ENCODE data around the gene KCNQ2. TPM values are rescaled to one million over a fixed set of nuclear protein-coding genes. Genes with fewer than 3 reads are reported as not detected.
A peak's percentile ranks its signal among the peaks of the same experiment; 100 is the strongest.

Gene KCNQ2
- total RNA-seq = not detected

DNA sequence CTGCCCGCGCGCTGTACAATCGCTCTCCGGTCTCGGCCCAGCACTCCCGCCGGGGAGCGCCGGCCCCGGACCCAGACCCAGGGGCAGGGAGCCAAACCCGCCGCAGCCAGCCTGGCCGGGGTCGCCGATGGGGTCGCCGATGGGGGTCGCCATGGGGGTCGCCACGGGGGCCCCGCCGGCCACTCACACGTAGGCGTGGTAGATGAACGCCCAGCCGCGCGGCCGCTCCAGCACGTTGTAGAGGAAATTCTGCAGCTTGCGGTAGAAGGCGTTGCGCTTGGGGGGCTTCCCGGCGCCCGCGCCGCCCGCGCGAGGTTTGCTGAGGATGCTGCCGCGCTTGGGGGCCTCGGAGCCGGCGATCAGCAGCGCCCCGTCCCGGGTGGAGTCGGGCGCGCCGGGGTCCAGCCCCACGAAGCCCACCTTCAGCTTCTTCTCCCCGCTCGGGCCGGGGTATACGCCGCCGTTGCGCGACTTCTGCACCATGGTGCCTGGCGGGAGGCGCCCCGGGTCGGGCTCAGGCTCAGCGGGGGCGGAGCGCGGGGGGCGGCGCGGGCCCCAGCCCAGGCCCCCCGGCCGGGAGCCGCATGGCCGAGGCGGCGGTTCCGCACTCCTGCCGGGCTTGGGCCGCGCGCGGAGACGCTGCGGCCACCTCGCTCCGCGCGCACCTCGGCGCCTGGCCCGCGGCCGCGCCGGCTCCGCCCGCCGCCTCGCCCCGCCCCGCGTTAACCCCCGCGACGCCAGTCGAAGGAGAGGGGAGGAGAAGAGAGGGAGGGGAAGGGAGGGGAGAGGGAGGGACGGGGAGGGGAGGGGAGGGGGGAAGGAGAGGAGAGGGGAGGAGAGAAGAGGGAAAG is at the start of gene KCNQ2:
KCNQ2 (minus strand) TSS at position 675 of the 851 bp plus-strand sequence; CDS start at position 483, 192 bp downstream.
- no peaks in the 10 kb centered on the region for H3K36me3 ChIP-seq
- WGBS, 2 donors = no CpG with 5 or more reads among the region's 111 CpGs
- peaks cover 13 to 99% (median 30%) of the 10 kb centered on the region in 4 donors for H3K27me3 ChIP-seq
- no peak for DNase-seq
- peaks cover 9 to 16% (median 11%) of the 10 kb centered on the region in 3 donors for H3K4me1 ChIP-seq
- peak within 1 kb of the TSS in 2 of 4 donors; percentile 27 to 47 for H3K4me3 ChIP-seq
- H3K9me3 ChIP-seq = no peaks in the 10 kb centered on the region
- no peak within 1 kb of the TSS for H3K27ac ChIP-seq
- TF ChIP-seq POLR2A (IDR thresholded peaks at IDR 0.05) (no peak), CTCF (IDR thresholded peaks at IDR 0.05) (no peak)
- intact Hi-C loops (cut with DNase I) = no loop called here

- H3K27ac ChIP-seq = peak overlapping the region; percentile 85 to 100 (median 96)
- DNase-seq = no peak
- H3K4me3 ChIP-seq = peak overlapping the region; percentile 61 to 95 (median 84)
- WGBS, 2 donors = no CpG with 5 or more reads among the region's 23 CpGs
- H3K4me1 ChIP-seq = peaks cover 22 to 69% (median 27%) of the 10 kb centered on the region in 3 donors
- no peaks in the 10 kb centered on the region for H3K9me3 ChIP-seq
- peaks cover 6 to 45% (median 7%) of the 10 kb centered on the region in 3 donors for H3K36me3 ChIP-seq
- intact Hi-C loops (cut with DNase I) = no loop called here
- TF ChIP-seq POLR2A (IDR thresholded peaks at IDR 0.05) (no peak), CTCF (IDR thresholded peaks at IDR 0.05) (no peak)
- H3K27me3 ChIP-seq = no peaks in the 10 kb centered on the region
Observed at GRCh38 chr20:63521602-63522001, 49.1 kb upstream of the KCNQ2 start.

DNA sequence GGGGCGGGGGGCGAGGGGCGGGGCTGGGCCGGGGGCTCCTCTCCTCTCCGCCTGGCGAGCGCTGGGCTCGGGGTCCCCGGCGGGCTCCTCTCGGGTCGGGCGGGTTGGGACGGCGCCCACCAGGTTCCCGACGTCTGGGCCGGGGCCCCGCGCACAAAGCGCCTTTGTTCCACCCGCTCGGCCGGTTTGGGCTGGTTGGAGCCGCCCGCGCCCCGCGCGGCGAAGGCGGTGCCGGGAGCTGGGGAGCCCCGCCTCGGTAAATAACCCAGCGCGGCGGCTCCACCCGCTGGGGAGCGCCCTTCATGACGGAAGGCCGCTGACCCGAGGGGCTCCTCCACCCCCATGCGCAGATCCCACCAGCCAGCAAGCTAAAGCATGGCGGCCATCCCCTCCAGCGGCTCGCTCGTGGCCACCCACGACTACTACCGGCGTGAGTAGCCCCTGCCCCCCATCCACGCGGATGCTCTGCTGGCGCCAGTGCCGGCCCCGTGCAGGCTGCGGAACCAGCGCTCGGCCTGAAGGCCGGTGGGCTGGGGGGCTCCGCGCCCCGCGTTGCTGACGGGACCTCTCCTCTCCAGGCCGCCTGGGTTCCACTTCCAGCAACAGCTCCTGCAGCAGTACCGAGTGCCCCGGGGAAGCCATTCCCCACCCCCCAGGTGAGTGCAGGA is 48.6 kb upstream of the KCNQ2 start:
- 0% methylated on average over 1 to 7 of the region's 68 CpGs for WGBS, 2 donors

GRCh38 chr20:63520504-63520933 is 48.1 kb upstream of the KCNQ2 start, which contains the start of gene PPDPF:
TSS of gene PPDPF (plus strand) at chr20:63520765. CDS start at chr20:63521309, 544 bp downstream.
- TF ChIP-seq CTCF (IDR thresholded peaks at IDR 0.05) (no peak), POLR2A (IDR thresholded peaks at IDR 0.05) (peak in 3 of 4 donors; percentile 26 to 96 (median 93))
- no peak for DNase-seq
- intact Hi-C loops (cut with DNase I) = no loop called here
- Histone ChIP-seq H3K9me3 (no peaks in the 10 kb centered on the region), H3K4me1 (peaks cover 22 to 60% (median 27%) of the 10 kb centered on the region in 3 donors), H3K4me3 (peak within 1 kb of the TSS; percentile 61 to 95 (median 84)), H3K27ac (peak within 1 kb of the TSS; percentile 85 to 100 (median 96)), H3K36me3 (peaks cover 6 to 45% (median 7%) of the 10 kb centered on the region in 3 donors), H3K27me3 (no peaks in the 10 kb centered on the region)
- WGBS, 2 donors = no CpG with 5 or more reads among the region's 64 CpGs

More for the DNA sequence above, 48.6 kb upstream of the KCNQ2 start:
- no peak for TF ChIP-seq CTCF (IDR thresholded peaks at IDR 0.05)
- TF ChIP-seq POLR2A (IDR thresholded peaks at IDR 0.05) = no peak
- H3K4me1 ChIP-seq = peaks cover 22 to 65% (median 27%) of the 10 kb centered on the region in 3 donors
- H3K27ac ChIP-seq = peak overlapping the region; percentile 85 to 100 (median 96)
- no peaks in the 10 kb centered on the region for H3K27me3 ChIP-seq
- H3K36me3 ChIP-seq = peaks cover 6 to 45% (median 7%) of the 10 kb centered on the region in 3 donors
- H3K9me3 ChIP-seq = no peaks in the 10 kb centered on the region
- DNase-seq = no peak
- intact Hi-C loops (cut with DNase I) = no loop called here
- peak overlapping the region; percentile 61 to 95 (median 84) for H3K4me3 ChIP-seq
